OCI-LY7 (cell line): ENCODE data around the gene BCL2L13.

Experiments
- EZH2phosphoT487 ChIP-seq: fragments of 200-600 bp; sonication (generic); IDR thresholded peaks from 2 replicates; pipeline ENCODE4 v1.6.1; 2018; ENCODE audit warnings: low read depth, borderline replicate concordance, mild to moderate bottlenecking, mixed run types, antibody characterized with exemption, low read length, moderate library complexity, mixed read lengths
- TF ChIP-seq, protein P1 (sequence below): fragments of 200-600 bp; sonication (generic); conservative IDR thresholded peaks from 2 replicates; pipeline ENCODE4 v1.5.1; 2014; ENCODE audit warnings: mild to moderate bottlenecking, antibody characterized with exemption, low read length, moderate library complexity, mixed read lengths

DNA sequence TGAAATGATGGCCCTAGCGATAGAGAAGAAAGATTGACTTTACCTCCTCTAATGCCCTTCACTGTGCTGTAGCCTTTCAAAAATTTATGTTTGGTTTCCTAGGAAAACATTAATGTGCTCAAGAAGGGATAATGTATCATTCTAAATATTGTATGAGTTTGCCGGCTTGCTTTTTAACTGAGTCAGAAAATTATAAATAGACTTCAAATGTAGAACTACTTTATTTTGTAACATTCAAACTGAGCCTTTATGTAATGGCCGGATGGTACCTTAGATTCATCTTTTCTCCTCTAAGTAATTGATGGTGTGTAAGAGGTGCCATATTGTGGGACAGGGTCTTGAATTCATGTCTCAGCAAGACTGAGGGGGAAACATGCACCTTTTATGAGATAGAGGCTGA is 78.0 kb downstream of the BCL2L13 start:
- TF ChIP-seq, protein P1, sequence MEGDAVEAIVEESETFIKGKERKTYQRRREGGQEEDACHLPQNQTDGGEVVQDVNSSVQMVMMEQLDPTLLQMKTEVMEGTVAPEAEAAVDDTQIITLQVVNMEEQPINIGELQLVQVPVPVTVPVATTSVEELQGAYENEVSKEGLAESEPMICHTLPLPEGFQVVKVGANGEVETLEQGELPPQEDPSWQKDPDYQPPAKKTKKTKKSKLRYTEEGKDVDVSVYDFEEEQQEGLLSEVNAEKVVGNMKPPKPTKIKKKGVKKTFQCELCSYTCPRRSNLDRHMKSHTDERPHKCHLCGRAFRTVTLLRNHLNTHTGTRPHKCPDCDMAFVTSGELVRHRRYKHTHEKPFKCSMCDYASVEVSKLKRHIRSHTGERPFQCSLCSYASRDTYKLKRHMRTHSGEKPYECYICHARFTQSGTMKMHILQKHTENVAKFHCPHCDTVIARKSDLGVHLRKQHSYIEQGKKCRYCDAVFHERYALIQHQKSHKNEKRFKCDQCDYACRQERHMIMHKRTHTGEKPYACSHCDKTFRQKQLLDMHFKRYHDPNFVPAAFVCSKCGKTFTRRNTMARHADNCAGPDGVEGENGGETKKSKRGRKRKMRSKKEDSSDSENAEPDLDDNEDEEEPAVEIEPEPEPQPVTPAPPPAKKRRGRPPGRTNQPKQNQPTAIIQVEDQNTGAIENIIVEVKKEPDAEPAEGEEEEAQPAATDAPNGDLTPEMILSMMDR, result no peak
- no peak for TF ChIP-seq EZH2phosphoT487
